ENCODE results near the gene AHRR. TPM values are rescaled to one million over a fixed set of nuclear protein-coding genes. Genes with fewer than 3 reads are reported as not detected.
A peak's percentile ranks its signal among the peaks of the same experiment; 100 is the strongest.

AHRR gene
- polyA plus RNA-seq, 2 of the 4 experiments (the other 2 are of a cell fraction) = 1.2 to 1.7 TPM

- ChIA-PET POLR2A (no interaction called here), CTCF (interaction anchor here (0.6 to 0.7 kb wide), 2 partner anchors 12 to 15 kb away, joined by 3 to 4 read pairs; no protein-coding TSS in a partner anchor)
- no peak overlapping the region for H3K27ac ChIP-seq
- DNase-seq (ENCODE audit: low read depth in 1 of 2, low spot score in 1 of 2) (no peak), ATAC-seq (0 out of 6 replicates have a peak, but pooled peaks of 1 of the 2 experiments have one; percentile 21), FAIRE-seq (no peak)
- peaks cover 5% of the 10 kb centered on the region; the same call in 1 of the 3 replicates for H3K4me1 ChIP-seq
- H3K4me3 ChIP-seq = no peak overlapping the region
- TF ChIP-seq USF2 (IDR thresholded peaks at IDR 0.05) = no peak
- TF ChIP-seq FOXS1 (CRISPR knock-in tag; IDR thresholded peaks at IDR 0.05) = no peak
- TF ChIP-seq ZFP36 (IDR thresholded peaks at IDR 0.05; ENCODE audit: borderline replicate concordance, partially characterized antibody) = no peak
- no peak for TF ChIP-seq ZC3H11A (IDR thresholded peaks at IDR 0.05)
- TF ChIP-seq FOSB (CRISPR knock-in tag; IDR thresholded peaks at IDR 0.05) = no peak
- TF ChIP-seq PBX3 (IDR thresholded peaks at IDR 0.05) = no peak
- no peak for TF ChIP-seq ELK1 (IDR thresholded peaks at IDR 0.05; ENCODE audit: low read depth, low read length)
- TF ChIP-seq CEBPB (IDR thresholded peaks at IDR 0.05) = no peak
- TF ChIP-seq CHD4 (IDR thresholded peaks at IDR 0.05; ENCODE audit: borderline replicate concordance) = no peak
- TF ChIP-seq NR3C1 (IDR thresholded peaks at IDR 0.05) = no peak
- no peak for TF ChIP-seq MAZ (IDR thresholded peaks at IDR 0.05; ENCODE audit: borderline replicate concordance, low read depth, low read length)
- TF ChIP-seq RFX5 (IDR thresholded peaks at IDR 0.05) = no peak
- TF ChIP-seq EHF (CRISPR knock-in tag; IDR thresholded peaks at IDR 0.05) = no peak
- TF ChIP-seq TFCP2L1 (CRISPR knock-in tag; IDR thresholded peaks at IDR 0.05) = no peak
- TF ChIP-seq ZSCAN20 (CRISPR knock-in tag; IDR thresholded peaks at IDR 0.05) = no peak
- TF ChIP-seq ESRRA (IDR thresholded peaks at IDR 0.05; ENCODE audit: borderline replicate concordance, low read length) = no peak
- TF ChIP-seq RNF2 (IDR thresholded peaks at IDR 0.05; ENCODE audit: borderline replicate concordance, low read depth) = no peak
- no peak for TF ChIP-seq MAX (IDR thresholded peaks at IDR 0.05)
- TF ChIP-seq POLR2A (IDR thresholded peaks at IDR 0.05; ENCODE audit: low read length) = no peak
- no peak for TF ChIP-seq POLR2AphosphoS2 (conservative IDR thresholded peaks at IDR 0.05; ENCODE audit: low read length)
- H3K9me3 ChIP-seq = no peaks in the 10 kb centered on the region
- WGBS (ENCODE audit: missing lambda C conversion rate) = 94% methylated on average over 13 of the region's 24 CpGs
- H3K4me2 ChIP-seq = no peak overlapping the region
Measured at GRCh38 chr5:415928-416635, 94.6 kb downstream of the AHRR start.

GRCh38 chr5:416636-416960 is 95.1 kb downstream of the AHRR start:
- FAIRE-seq (no peak), DNase-seq (ENCODE audit: low read depth in 1 of 2, low spot score in 1 of 2) (no peak), ATAC-seq (no peak)
- Histone ChIP-seq H3K27ac (no peak overlapping the region), H3K4me1 (peaks cover 5% of the 10 kb centered on the region; the same call in 1 of the 3 replicates), H3K9me3 (no peaks in the 10 kb centered on the region), H3K4me3 (no peak overlapping the region), H3K4me2 (no peak overlapping the region)
- WGBS (ENCODE audit: missing lambda C conversion rate) = 94% methylated on average over 14 of the region's 14 CpGs
- POLR2A ChIA-PET = no interaction called here
- CTCF ChIA-PET = no interaction called here
- TF ChIP-seq NR3C1 (IDR thresholded peaks at IDR 0.05) = no peak
- no peak for TF ChIP-seq ZSCAN20 (CRISPR knock-in tag; IDR thresholded peaks at IDR 0.05)
- TF ChIP-seq EP300 (IDR thresholded peaks at IDR 0.05) = no peak
- TF ChIP-seq ZNF302 (CRISPR knock-in tag; IDR thresholded peaks at IDR 0.05) = no peak
- TF ChIP-seq RAD21 (conservative IDR thresholded peaks at IDR 0.05 in 1 of 2, IDR thresholded peaks at IDR 0.05 in 1 of 2) = no peak
- no peak for TF ChIP-seq RFX5 (IDR thresholded peaks at IDR 0.05)
- TF ChIP-seq KDM1A (IDR thresholded peaks at IDR 0.05; ENCODE audit: low read depth) = no peak
- no peak for TF ChIP-seq JUN (IDR thresholded peaks at IDR 0.05)
- TF ChIP-seq HDAC2 (IDR thresholded peaks at IDR 0.05) = no peak
